Limb (tissue), 2 donors: ENCODE measurements around the gene LRFN2.

ENCODE experiments used
- DNase-seq, 2 donors: peaks; one replicate each; pipeline ENCODE4 v3.0.0-alpha.2; 2016; ENCODE audit errors: extremely low spot score in 2 of 2

The LRFN2 gene

GRCh38 chr6:40477246-40478126, 109.7 kb downstream of the LRFN2 start:
- DNase-seq: no peak

- no peak for DNase-seq
These were observed 110.5 kb downstream of the LRFN2 start for GRCh38 chr6:40476673-40477072.

GRCh38 chr6:40474937-40475336, 112.2 kb downstream of the LRFN2 start:
- DNase-seq: no peak

- no peak for DNase-seq
These were observed 114.1 kb downstream of the LRFN2 start for GRCh38 chr6:40473026-40473425.

- no peak for DNase-seq
These were observed 114.8 kb downstream of the LRFN2 start for GRCh38 chr6:40472353-40472752.

GRCh38 chr6:40471243-40471642, 115.9 kb downstream of the LRFN2 start:
- DNase-seq: no peak

- no peak for DNase-seq
These were observed 117.8 kb downstream of the LRFN2 start for GRCh38 chr6:40469323-40469722.

- DNase-seq: no peak
These were observed 120.1 kb downstream of the LRFN2 start for GRCh38 chr6:40466986-40467539.

GRCh38 chr6:40461643-40462042, 125.5 kb downstream of the LRFN2 start:
- DNase-seq: no peak

GRCh38 chr6:40460380-40460779, 126.8 kb downstream of the LRFN2 start:
- no peak for DNase-seq

GRCh38 chr6:40457261-40457660, 129.9 kb downstream of the LRFN2 start:
- no peak for DNase-seq

- no peak for DNase-seq
These were observed 130.7 kb downstream of the LRFN2 start for GRCh38 chr6:40456390-40457013.

GRCh38 chr6:40455686-40456389, 131.3 kb downstream of the LRFN2 start:
- DNase-seq: no peak

GRCh38 chr6:40450483-40450882, 136.7 kb downstream of the LRFN2 start:
- DNase-seq: no peak

- no peak for DNase-seq
These were observed 142.4 kb downstream of the LRFN2 start for GRCh38 chr6:40444811-40445210.

- no peak for DNase-seq
These were observed 142.9 kb downstream of the LRFN2 start for GRCh38 chr6:40444312-40444711.

GRCh38 chr6:40443842-40444241, 143.3 kb downstream of the LRFN2 start:
- DNase-seq: no peak

- DNase-seq: no peak
These were observed 144.6 kb downstream of the LRFN2 start for GRCh38 chr6:40442591-40442990.

GRCh38 chr6:40441150-40441549, 146.0 kb downstream of the LRFN2 start:
- no peak for DNase-seq

GRCh38 chr6:40440053-40440452, 147.1 kb downstream of the LRFN2 start:
- no peak for DNase-seq

- no peak for DNase-seq
These were observed 148.0 kb downstream of the LRFN2 start for GRCh38 chr6:40439026-40439800.
